Measurements from ENCODE around the gene LDAH. TPM values are rescaled to one million over a fixed set of nuclear protein-coding genes. Genes with fewer than 3 reads are reported as not detected.

The LDAH gene
- total RNA-seq, 4 donors from 2014 or later, result 7.5 to 58.5 (median 15.2) TPM

GRCh38 chr2:20852670-20853069, 29.8 kb upstream of the LDAH start:
- in situ Hi-C loops (cut with MboI; ENCODE audit: low pct_ligation_motif_present in 1 of 4, low pct_unique_long_range_greater_than_20kb in 1 of 4, low sequenced_read_pairs in 3 of 4), result no loop called here
- no peak overlapping the region for H3K27ac ChIP-seq
- intact Hi-C loops (cut with DNase I; ENCODE audit: low total_unique reads), result no loop called here
- no peaks in the 10 kb centered on the region for H3K4me1 ChIP-seq
- no peak overlapping the region for H3K4me3 ChIP-seq
- H3K9me3 ChIP-seq, result no peaks in the 10 kb centered on the region
- WGBS, 2 donors (ENCODE audit: low coverage in 1 of 2), result 33 to 72% methylated on average over 1 to 3 of the region's 3 CpGs
- no peaks in the 10 kb centered on the region for H3K27me3 ChIP-seq
- TF ChIP-seq POLR2A (IDR thresholded peaks at IDR 0.05) (no peak), CTCF (IDR thresholded peaks at IDR 0.05) (no peak), EP300 (IDR thresholded peaks at IDR 0.05; ENCODE audit: low read depth) (no peak), POLR2AphosphoS5 (IDR thresholded peaks at IDR 0.05) (no peak)
- H3K36me3 ChIP-seq, result no peaks in the 10 kb centered on the region
- no peak for DNase-seq

- Histone ChIP-seq H3K4me3 (no peak overlapping the region), H3K36me3 (no peaks in the 10 kb centered on the region), H3K4me1 (no peaks in the 10 kb centered on the region), H3K27me3 (no peaks in the 10 kb centered on the region), H3K27ac (no peak overlapping the region), H3K9me3 (no peaks in the 10 kb centered on the region)
- TF ChIP-seq CTCF (IDR thresholded peaks at IDR 0.05), result no peak
- no peak for TF ChIP-seq POLR2AphosphoS5 (IDR thresholded peaks at IDR 0.05)
- TF ChIP-seq EP300 (IDR thresholded peaks at IDR 0.05; ENCODE audit: low read depth), result no peak
- TF ChIP-seq POLR2A (IDR thresholded peaks at IDR 0.05), result no peak
- intact Hi-C loops (cut with DNase I; ENCODE audit: low total_unique reads), result no loop called here
- DNase-seq, result no peak
- in situ Hi-C loops (cut with MboI; ENCODE audit: low pct_ligation_motif_present in 1 of 4, low pct_unique_long_range_greater_than_20kb in 1 of 4, low sequenced_read_pairs in 3 of 4), result no loop called here
- WGBS, 2 donors (ENCODE audit: low coverage in 1 of 2), result 66 to 71% methylated on average over 6 of the region's 6 CpGs
Observed at GRCh38 chr2:20852139-20852538, 29.2 kb upstream of the LDAH start.

- in situ Hi-C loops (cut with MboI; ENCODE audit: low pct_ligation_motif_present in 1 of 4, low pct_unique_long_range_greater_than_20kb in 1 of 4, low sequenced_read_pairs in 3 of 4) (no loop called here), intact Hi-C loops (cut with DNase I; ENCODE audit: low total_unique reads) (no loop called here)
- DNase-seq, result no peak
- Histone ChIP-seq H3K4me1 (no peaks in the 10 kb centered on the region), H3K36me3 (no peaks in the 10 kb centered on the region), H3K9me3 (no peaks in the 10 kb centered on the region), H3K4me3 (no peak overlapping the region), H3K27me3 (peaks cover 7% of the 10 kb centered on the region), H3K27ac (no peak overlapping the region)
- 75% methylated on average over 2 of the region's 2 CpGs for WGBS, 2 donors (ENCODE audit: low coverage in 1 of 2)
- TF ChIP-seq POLR2A (IDR thresholded peaks at IDR 0.05) (no peak), EP300 (IDR thresholded peaks at IDR 0.05; ENCODE audit: low read depth) (no peak), CTCF (IDR thresholded peaks at IDR 0.05) (no peak), POLR2AphosphoS5 (IDR thresholded peaks at IDR 0.05) (no peak)
Observed at GRCh38 chr2:20844246-20844645, 21.3 kb upstream of the LDAH start.

- Histone ChIP-seq H3K27ac (no peak overlapping the region), H3K36me3 (no peaks in the 10 kb centered on the region), H3K4me1 (no peaks in the 10 kb centered on the region), H3K4me3 (no peak overlapping the region), H3K9me3 (peaks cover 0 to 3% of the 10 kb centered on the region in 2 donors), H3K27me3 (peaks cover 25% of the 10 kb centered on the region)
- intact Hi-C loops (cut with DNase I; ENCODE audit: low total_unique reads), result no loop called here
- in situ Hi-C loops (cut with MboI; ENCODE audit: low pct_ligation_motif_present in 1 of 4, low pct_unique_long_range_greater_than_20kb in 1 of 4, low sequenced_read_pairs in 3 of 4), result no loop called here
- WGBS, 2 donors (ENCODE audit: low coverage in 1 of 2), result 82 to 85% methylated on average over 1 of the region's 1 CpG
- TF ChIP-seq POLR2A (IDR thresholded peaks at IDR 0.05), result no peak
- no peak for TF ChIP-seq EP300 (IDR thresholded peaks at IDR 0.05; ENCODE audit: low read depth)
- no peak for TF ChIP-seq POLR2AphosphoS5 (IDR thresholded peaks at IDR 0.05)
- TF ChIP-seq CTCF (IDR thresholded peaks at IDR 0.05), result no peak
- DNase-seq, result no peak
Observed at GRCh38 chr2:20839052-20839451, 16.2 kb upstream of the LDAH start.
